GM19238 (cell line): Measurements from ENCODE around the gene ALG1.
"Not testable (repeated sequence)": the region's sequence is repeated elsewhere in the genome, so short reads cannot be mapped to it uniquely, and the experiment has no call there.

ENCODE experiments used
- DNase-seq: peaks from one replicate; pipeline ENCODE4 v3.0.0; 2011; ENCODE audit warnings: low spot score; ENCODE audit not compliant: insufficient read length

Gene ALG1

GRCh38 chr16:5073279-5073629 is 1.6 kb downstream of the ALG1 start:
- no peak for DNase-seq

GRCh38 chr16:5073771-5074170 is 2.1 kb downstream of the ALG1 start:
- not testable (repeated sequence) for DNase-seq

DNA sequence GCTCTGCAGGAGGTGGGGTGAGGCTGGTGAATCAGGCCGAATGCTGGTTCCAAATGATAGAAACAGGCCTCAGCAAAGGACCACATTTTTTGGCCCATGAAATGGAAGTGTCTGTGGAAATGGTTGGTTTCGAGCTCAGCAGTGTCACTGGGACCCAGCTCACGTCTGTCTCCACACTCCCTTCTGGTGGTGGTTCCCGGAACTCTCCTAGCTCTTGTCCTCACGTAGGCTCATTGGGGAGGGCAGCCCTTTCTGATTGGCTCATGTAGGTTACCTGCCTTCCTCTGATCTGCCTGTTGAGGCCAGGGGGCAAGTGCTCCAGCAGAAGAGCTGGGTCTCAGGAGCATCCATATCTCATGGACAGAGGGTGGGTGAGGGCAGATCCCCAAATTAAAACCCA is 4.0 kb downstream of the ALG1 start:
- no peak for DNase-seq

- DNase-seq: no peak
These were observed 5.7 kb downstream of the ALG1 start for GRCh38 chr16:5077304-5077703.

GRCh38 chr16:5078626-5079025 is 7.0 kb downstream of the ALG1 start:
- no peak for DNase-seq

GRCh38 chr16:5080461-5080860 is 8.8 kb downstream of the ALG1 start:
- DNase-seq: not testable (repeated sequence)

DNA sequence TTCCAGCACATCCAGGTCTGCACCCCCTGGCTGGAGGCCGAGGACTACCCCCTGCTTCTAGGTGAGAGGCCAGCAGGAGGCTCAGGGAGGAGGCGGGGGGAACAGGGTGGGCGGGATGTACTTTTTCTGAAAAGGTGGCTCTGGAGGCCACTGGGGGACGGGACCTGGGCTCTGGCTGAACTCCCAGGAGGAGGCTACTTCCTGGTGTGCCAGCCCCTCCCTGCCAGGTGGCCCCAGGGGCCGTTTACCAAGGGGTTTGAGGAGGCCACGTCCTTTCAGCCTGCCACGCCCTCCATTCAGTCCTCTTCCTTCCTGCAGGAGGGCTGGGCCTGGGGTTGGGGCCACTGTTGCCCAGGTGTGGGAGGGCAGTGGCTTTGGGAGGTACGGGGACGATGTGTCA is 9.4 kb downstream of the ALG1 start:
- not testable (repeated sequence) for DNase-seq

DNA sequence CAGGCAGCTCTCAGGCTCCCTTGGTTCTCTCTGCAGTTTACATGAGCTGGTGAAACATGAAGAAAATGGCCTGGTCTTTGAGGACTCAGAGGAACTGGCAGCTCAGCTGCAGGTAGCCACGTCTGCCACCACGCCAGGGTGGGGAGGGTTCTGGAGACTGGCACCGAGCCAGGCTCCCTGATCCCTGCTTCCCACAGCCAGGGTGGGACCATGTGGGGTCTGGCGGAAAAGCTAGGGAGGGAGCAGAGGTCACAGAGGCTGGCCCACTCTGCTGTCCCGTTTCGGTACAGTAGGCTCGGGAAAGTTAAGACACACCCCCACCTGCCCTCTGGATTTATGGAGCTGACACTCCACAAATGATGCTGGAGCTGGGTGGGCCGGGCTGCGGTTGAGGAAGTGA is 12.0 kb downstream of the ALG1 start:
- not testable (repeated sequence) for DNase-seq

- not testable (repeated sequence) for DNase-seq
These were observed 12.6 kb downstream of the ALG1 start for GRCh38 chr16:5084099-5084731.

DNA sequence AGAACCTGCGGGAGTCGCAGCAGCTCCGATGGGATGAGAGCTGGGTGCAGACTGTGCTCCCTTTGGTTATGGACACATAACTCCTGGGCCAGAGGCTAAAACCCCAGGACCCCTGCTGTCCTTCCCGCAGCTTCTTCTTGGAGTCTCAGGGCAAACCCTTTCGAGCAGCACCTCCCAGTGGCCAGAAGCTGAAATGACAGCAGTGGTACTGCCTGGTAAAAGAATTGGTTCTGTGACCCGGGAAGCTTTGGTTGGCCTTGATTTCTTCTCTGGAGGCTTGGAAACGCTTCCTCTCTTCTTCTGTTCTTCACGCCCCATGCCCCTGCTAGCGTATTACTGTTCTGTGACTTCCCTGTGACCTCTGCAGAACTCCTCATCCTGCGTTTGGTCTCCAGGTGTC is 13.2 kb downstream of the ALG1 start:
- peak; percentile 40 for DNase-seq

- DNase-seq: not testable (repeated sequence)
These were observed 14.1 kb downstream of the ALG1 start for GRCh38 chr16:5085716-5086115.

DNA sequence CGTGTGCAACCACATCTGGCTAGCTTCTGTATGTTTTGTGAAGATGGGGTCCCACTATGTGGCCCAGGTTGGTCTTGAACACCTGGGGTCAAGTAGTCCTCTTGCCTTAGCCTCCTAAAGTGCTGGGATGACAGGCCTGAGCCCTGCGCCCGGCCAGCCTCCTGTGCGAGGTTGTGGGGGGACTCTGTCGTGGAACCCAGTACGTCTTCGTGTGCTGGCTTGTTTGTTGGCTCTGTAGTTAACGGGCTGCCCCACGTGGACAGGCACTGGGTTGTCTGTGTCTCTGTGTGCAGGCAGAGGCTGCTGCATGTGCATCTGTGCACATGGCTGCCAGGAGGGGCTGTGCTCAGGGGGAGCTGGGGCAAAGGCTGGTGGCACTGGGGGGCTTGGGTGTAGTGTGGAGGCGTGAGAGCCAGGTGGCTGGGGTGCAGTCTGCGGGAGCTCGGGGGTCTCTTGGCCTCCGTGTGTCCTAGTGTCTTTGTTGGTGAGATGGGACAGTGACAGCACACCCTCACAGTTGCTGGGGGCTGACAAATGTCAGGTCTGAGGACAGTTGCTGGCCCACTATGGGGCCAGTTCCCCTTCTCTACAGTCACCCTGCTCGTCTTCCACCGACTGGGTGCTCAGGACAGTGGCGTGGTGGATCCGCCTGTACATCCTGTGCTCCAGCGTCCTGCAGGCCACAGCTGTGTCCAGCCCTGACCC is 16.6 kb downstream of the ALG1 start:
- DNase-seq: not testable (repeated sequence)

DNA sequence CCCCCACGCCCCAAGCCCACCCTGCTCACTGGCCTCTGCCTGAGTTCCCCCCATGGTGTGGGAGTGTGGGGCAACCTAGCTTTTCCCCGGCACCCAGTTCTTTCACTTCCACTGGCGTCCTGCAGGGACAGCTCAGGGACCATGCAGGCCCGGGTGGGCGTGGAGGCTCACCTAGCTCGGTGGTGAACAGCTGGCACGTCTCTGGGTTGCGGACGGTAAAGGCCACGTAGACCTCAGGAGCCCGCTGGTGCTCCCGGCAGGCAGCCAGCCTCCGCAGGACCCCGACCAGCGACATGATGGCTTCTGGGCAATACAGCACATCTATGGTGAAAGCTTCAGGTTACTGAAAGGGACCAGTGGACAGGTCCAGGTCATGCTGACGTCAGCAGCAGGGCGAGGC is 17.3 kb downstream of the ALG1 start:
- not testable (repeated sequence) for DNase-seq

- DNase-seq: not testable (repeated sequence)
These were observed 18.4 kb downstream of the ALG1 start for GRCh38 chr16:5089911-5090555.

GRCh38 chr16:5090592-5090991 is 18.9 kb downstream of the ALG1 start:
- DNase-seq: not testable (repeated sequence)

DNA sequence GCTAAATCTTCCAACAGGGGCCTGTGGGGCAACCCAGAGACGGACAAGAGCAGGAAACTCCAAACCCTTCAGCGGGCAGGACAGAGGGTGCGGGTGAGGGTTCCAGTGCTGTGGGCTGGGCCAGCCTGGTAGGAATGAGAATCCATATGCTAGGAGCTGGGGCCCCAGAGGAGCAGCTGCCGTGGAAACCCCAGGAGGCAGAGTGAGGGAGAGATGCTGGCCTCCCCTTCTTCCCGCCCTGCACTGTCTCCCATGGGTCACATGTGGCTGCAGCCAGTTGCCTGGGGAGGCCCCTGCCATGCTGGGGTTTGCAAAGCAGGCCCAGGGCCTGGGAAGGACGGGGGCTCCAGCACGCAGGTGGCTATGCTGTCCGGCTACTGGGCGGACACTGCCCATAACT is 21.4 kb downstream of the ALG1 start:
- DNase-seq: not testable (repeated sequence)

GRCh38 chr16:5093746-5094145 is 22.1 kb downstream of the ALG1 start:
- not testable (repeated sequence) for DNase-seq

DNA sequence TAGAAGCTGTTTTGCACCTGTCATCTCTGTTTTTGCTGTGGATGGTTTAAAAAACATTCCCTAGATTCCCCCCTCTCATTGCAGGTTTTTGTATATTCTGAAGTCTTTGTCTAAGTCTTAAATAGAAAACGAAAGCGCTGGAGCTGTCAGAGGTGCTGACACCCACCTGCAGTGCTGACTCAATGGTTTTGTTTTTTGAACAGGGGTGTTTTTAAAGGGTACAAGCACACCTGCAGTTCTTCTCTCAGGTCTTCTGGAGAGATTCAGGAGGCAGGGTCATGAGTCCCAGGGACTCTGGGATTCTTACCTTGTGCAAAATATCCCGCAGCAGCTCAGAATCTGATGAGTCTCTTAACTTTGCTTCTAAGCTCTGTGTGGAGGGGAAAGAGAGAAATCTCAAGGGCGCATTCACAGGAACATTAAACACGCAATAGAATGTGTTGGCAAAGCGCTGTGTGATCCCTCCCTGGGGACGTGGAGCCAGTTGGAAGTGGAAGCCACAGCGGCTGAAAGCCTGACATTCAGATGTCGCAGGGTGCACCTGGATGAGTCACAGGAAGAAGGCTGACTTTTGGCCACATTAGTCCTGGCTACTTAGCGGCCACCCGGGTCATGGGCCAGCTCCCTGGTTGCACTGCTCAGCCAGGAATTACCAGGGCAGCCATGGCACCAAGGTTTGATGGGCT is 23.6 kb downstream of the ALG1 start:
- not testable (repeated sequence) for DNase-seq

DNA sequence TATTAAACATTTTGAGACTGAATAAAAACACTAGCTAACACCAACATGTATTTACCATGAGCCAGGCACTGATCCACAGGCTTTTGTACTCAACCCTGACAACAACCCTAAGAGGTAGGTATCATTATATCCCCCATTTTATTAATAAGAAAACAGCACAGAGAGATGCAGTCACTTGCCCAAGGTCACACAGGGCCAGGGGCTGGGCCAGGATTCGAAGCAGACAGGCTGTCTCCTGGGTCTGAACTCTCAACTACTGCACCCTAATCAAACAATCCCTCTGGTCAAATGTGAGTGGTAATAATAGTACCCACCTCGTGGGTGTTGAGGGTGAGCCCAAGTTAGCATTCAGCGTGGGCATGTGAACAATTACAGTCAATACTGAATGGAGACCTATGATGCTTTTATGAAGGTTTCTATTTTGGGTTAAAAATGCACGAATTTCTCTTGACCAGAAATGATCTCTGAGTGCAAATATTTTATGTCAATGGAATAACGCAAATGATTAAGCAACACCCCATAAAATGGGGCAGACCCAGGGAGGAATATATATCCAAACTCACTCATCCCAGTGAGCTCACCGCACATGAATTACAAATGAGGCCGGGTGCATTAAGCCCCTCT is 24.9 kb downstream of the ALG1 start:
- not testable (repeated sequence) for DNase-seq

DNA sequence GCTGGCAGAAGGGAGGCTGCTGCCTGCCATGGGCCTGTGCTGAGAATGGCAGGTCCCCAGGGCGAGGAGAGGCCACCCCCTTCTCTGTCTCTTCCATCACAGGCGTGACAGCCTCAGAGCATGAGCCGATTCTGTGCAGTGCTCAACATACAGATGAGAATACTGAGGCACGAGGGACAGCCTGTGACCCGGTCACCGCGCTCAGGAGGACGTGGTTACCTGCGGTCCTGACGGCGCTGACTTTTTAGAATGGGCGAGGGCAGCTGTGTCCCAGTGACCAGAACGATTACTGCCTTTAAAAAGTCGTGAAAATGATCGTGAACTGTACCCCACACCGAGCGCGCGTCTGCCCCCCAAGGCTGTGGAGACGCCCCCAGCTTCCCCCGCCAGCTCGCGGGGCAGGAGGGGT is 25.4 kb downstream of the ALG1 start:
- DNase-seq: not testable (repeated sequence)

DNA sequence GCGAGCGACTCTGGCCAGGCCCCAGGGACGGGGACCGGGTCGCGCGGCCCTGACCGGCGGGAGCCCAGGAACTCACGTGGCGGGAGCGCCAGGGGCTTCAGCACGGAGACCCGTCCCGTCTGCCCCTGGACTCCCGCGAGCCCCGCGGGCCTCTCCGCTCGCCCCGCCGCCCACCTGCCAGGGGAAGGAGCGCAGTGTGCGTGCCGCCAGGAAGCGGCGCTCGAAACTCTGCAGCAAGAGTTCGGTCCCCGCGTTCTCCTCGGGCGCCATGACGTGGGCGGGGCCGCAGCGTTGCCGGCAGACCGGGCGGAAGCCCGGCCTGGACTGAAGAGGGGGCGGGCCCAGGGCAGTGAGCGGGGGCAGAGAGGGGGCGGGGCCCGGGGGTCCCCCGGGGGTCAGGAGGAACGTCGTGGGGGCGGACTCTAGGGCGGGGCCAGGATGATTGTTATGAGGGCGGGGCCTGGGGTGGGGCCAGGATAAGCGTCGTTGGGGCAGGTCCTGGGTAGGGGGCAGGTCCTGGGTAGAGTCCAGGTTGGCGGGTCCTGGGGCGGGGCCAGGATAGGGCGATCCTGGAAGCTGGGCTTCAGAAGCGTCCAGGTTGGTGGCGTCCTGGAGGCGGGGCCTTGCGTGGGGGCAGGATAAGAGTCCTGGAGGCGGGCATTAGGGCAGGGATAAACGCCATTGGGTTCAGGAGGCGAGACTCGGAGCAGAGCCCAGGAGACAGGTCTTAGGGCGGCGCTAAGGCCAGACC is 26.0 kb downstream of the ALG1 start, which contains the start of gene EEF2KMT:
TSS of gene EEF2KMT (minus strand) at position 326 of the 751 bp plus-strand sequence. CDS start at position 270, 56 bp downstream.
- DNase-seq: peak; percentile 70
